AG04450 (cell line): ENCODE data around the gene PDZD11. TPM values are rescaled to one million over a fixed set of nuclear protein-coding genes. Genes with fewer than 3 reads are reported as not detected.
"Not testable (repeated sequence)": the region's sequence is repeated elsewhere in the genome, so short reads cannot be mapped to it uniquely, and the experiment has no call there.

Experiments
- CTCF ChIA-PET: fragments of 300-600, 350-600 bp; formaldehyde crosslinking; extraction: SDS; loops from one replicate; lab custom pipeline; 2022; ENCODE audit warnings: antibody characterized with exemption, inconsistent platforms; lab: Charles Lee
- POLR2A ChIA-PET: fragments of 350-600 bp; formaldehyde crosslinking; extraction: SDS; loops from one replicate; lab custom pipeline; 2021; ENCODE audit warnings: antibody characterized with exemption, inconsistent platforms; lab: Yijun Ruan, JAX
- DNase-seq: peaks from one replicate; pipeline ENCODE4 v3.0.0-alpha.2; 2011; ENCODE audit warnings: low read depth, low spot score
- H3K27ac ChIP-seq: one replicate; pipeline ENCODE4 v1.5.1; 2012; ENCODE audit warnings: low read depth, low read length, control low read depth
- H3K27me3 ChIP-seq: one replicate; pipeline ENCODE4 v1.6.0; 2012; ENCODE audit warnings: low read length; ENCODE audit not compliant: control insufficient read depth, insufficient read depth
- H3K4me3 ChIP-seq: 2 replicates; pipeline ENCODE4 v1.5.1; 2011; ENCODE audit warnings: mild to moderate bottlenecking, low read depth, low read length, control low read depth
- H3K9me3 ChIP-seq: 2 replicates; pipeline ENCODE4 v1.5.1; 2012; ENCODE audit warnings: low read length; ENCODE audit not compliant: control insufficient read depth, insufficient read depth
- CTCF ChIP-seq: IDR thresholded peaks from 2 replicates; pipeline ENCODE4 v1.5.1; 2011; ENCODE audit warnings: low read depth, low read length, control low read depth, inconsistent platforms
- polyA plus RNA-seq: library from polyadenylated mRNA; depleted of rRNA; stranded (reverse); fragments of >200 nt; gene quantifications from 2 replicates; pipeline ENCODE4 v1.2.3, GENCODE V29; 2011

Gene PDZD11
- polyA plus RNA-seq, 1 experiment: 141 TPM

GRCh38 chrX:70331161-70331560 is 41.4 kb upstream of the PDZD11 start:
- CTCF ChIA-PET: no interaction called here
- Histone ChIP-seq H3K9me3 (no peaks in the 10 kb centered on the region), H3K4me3 (no peak overlapping the region), H3K27ac (no peak overlapping the region), H3K27me3 (no peaks in the 10 kb centered on the region)
- POLR2A ChIA-PET: no interaction called here
- no peak for DNase-seq
- no peak for TF ChIP-seq CTCF

GRCh38 chrX:70324326-70324725 is 34.6 kb upstream of the PDZD11 start:
- POLR2A ChIA-PET: no interaction called here
- Histone ChIP-seq H3K27ac (no peak overlapping the region), H3K4me3 (no peak overlapping the region), H3K9me3 (no peaks in the 10 kb centered on the region), H3K27me3 (no peaks in the 10 kb centered on the region)
- no peak for TF ChIP-seq CTCF
- CTCF ChIA-PET: interaction anchor here (0.6 kb wide), 1 partner anchor 19 kb away, joined by 3 read pairs; no protein-coding TSS in a partner anchor
- no peak for DNase-seq

- DNase-seq, H3K27ac ChIP-seq, H3K9me3 ChIP-seq, CTCF ChIA-PET, H3K4me3 ChIP-seq, POLR2A ChIA-PET, H3K27me3 ChIP-seq: not testable (repeated sequence)
Measured at GRCh38 chrX:70323628-70324027, 33.9 kb upstream of the PDZD11 start.

- no peak for TF ChIP-seq CTCF
- H3K27me3 ChIP-seq: no peaks in the 10 kb centered on the region
- no peak for DNase-seq
- no peaks in the 10 kb centered on the region for H3K9me3 ChIP-seq
- ChIA-PET CTCF (no interaction called here), POLR2A (no interaction called here)
- no peak overlapping the region for H3K4me3 ChIP-seq
- no peak overlapping the region for H3K27ac ChIP-seq
Measured at GRCh38 chrX:70322784-70323183, 33.1 kb upstream of the PDZD11 start.

- Histone ChIP-seq H3K27me3 (no peaks in the 10 kb centered on the region), H3K9me3 (no peaks in the 10 kb centered on the region), H3K4me3 (no peak overlapping the region), H3K27ac (no peak overlapping the region)
- no peak for TF ChIP-seq CTCF
- DNase-seq: no peak
- ChIA-PET POLR2A (no interaction called here), CTCF (no interaction called here)
Measured at GRCh38 chrX:70313503-70313902, 23.8 kb upstream of the PDZD11 start.

GRCh38 chrX:70301716-70302115 is 12.0 kb upstream of the PDZD11 start:
- DNase-seq: no peak
- CTCF ChIA-PET: interaction anchor here (1.7 kb wide), 1 partner anchor 8 kb away, joined by 5 read pairs; no protein-coding TSS in a partner anchor
- Histone ChIP-seq H3K27me3 (no peaks in the 10 kb centered on the region), H3K9me3 (no peaks in the 10 kb centered on the region), H3K4me3 (no peak overlapping the region), H3K27ac (no peak overlapping the region)
- TF ChIP-seq CTCF: no peak
- POLR2A ChIA-PET: no interaction called here
